Ascending aorta (tissue), 2 donors: Measurements from ENCODE around the gene TP53AIP1. TPM values are rescaled to one million over a fixed set of nuclear protein-coding genes. Genes with fewer than 3 reads are reported as not detected.

ENCODE experiments used
- DNase-seq, 2 donors: peaks; one replicate each; pipeline ENCODE4 v3.0.0-alpha.2; 2019; ENCODE audit warnings: low spot score in 2 of 2
- H3K27ac ChIP-seq, 2 donors: fragments of 200-600 bp; sonication (generic); one replicate each; pipeline ENCODE4 v1.5.1; 2016 to 2017; ENCODE audit warnings: mild to moderate bottlenecking in 1 of 2
- H3K27me3 ChIP-seq: fragments of 200-600 bp; sonication (generic); one replicate; pipeline ENCODE4 v1.5.1; 2017
- H3K36me3 ChIP-seq, 2 donors: fragments of 200-600 bp; sonication (generic); one replicate each; pipeline ENCODE4 v1.5.1; 2016
- H3K4me1 ChIP-seq, 2 donors: fragments of 200-600 bp; sonication (generic); one replicate each; pipeline ENCODE4 v1.5.1; 2016 to 2017; ENCODE audit warnings: mild to moderate bottlenecking in 1 of 2
- H3K4me3 ChIP-seq, 2 donors: fragments of 200-600 bp; sonication (generic); one replicate each; pipeline ENCODE4 v1.5.1; 2016 to 2017; ENCODE audit warnings: mild to moderate bottlenecking in 1 of 2
- H3K9me3 ChIP-seq, 2 donors: fragments of 200-600 bp; sonication (generic); one replicate each; pipeline ENCODE4 v1.5.1; 2016
- CTCF ChIP-seq, 3 experiments: fragments of 200-600 bp in 2 of 3; fragments of 450-650 bp in 1 of 3; sonication (generic) in 2 of 3; IDR thresholded peaks; one replicate each; pipeline ENCODE4 v1.5.1; 2016 to 2019; ENCODE audit warnings: antibody characterized with exemption in 3 of 3, mild to moderate bottlenecking in 1 of 3, moderate library complexity in 1 of 3
- intact Hi-C: fragments of 100-400 bp; cut with DNase I; formaldehyde crosslinking; loops from one replicate; pipeline ENCODE4 v1.15.1; 2023
- total RNA-seq: library from RNA; depleted of rRNA; stranded (reverse); fragments of >200 nt; gene quantifications from one replicate; pipeline ENCODE4 v1.1.0, GENCODE V29; 2016

The TP53AIP1 gene
- total RNA-seq, 1 donor from 2014 or later, result not detected

DNA sequence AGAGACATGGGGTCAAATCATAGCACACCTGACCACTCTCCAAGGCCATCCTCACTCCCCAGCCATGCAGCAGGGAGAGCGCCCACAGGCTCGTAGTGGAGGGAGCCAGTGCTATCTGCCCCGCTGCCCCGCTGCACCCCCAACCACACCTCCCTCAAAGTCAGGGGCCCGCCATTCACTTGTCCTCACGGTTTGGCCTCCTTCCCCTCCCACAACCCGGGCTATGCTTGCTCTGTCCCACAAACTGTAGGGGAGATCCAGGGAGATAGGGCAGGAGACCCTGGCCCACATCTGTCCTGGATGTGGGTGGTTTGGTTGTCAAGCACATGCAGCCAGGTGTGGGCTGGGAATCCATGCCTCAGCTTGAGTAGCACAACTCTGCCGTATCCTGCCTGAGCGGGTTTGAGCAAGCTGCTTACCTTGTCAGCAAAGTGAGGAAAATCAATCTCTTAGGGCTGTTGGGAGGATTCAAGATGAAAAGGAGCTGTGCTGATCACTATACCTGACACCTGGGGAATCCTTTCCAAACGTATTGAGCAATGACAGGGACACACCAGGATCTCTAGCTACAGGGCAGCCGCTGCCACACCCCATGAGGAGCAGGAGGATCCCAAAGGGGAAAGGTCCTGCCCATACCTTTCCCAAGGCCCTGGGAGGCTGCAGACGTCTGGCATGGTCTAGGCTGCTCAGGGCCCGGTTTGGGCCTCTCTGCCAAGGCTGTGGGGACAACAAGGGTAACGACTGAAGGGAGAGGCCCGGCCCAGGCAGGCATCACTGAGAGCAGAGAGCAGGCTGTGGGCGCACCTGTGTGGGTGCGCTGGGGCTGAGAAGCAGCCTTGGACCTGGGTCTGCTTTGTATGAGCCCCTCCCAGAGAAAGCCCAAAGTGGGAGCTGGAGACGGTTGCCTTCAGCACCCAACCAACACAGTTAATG is 28.2 kb downstream of the TP53AIP1 start:
- Histone ChIP-seq H3K9me3 (no peaks in the 10 kb centered on the region), H3K27ac (no peak overlapping the region), H3K27me3 (no peaks in the 10 kb centered on the region), H3K4me3 (no peak overlapping the region), H3K4me1 (peaks cover 0 to under 1% of the 10 kb centered on the region in 2 donors), H3K36me3 (no peaks in the 10 kb centered on the region)
- no peak for TF ChIP-seq CTCF (IDR thresholded peaks at IDR 0.05)
- intact Hi-C loops, result no loop called here
- no peak for DNase-seq

- TF ChIP-seq CTCF (IDR thresholded peaks at IDR 0.05), result no peak
- Histone ChIP-seq H3K27ac (no peak overlapping the region), H3K4me3 (no peak overlapping the region), H3K36me3 (no peaks in the 10 kb centered on the region), H3K27me3 (no peaks in the 10 kb centered on the region), H3K9me3 (no peaks in the 10 kb centered on the region), H3K4me1 (peaks cover 0 to 7% of the 10 kb centered on the region in 2 donors)
- no peak for DNase-seq
- intact Hi-C loops, result no loop called here
Measured at GRCh38 chr11:128913806-128914205, 28.9 kb downstream of the TP53AIP1 start.

GRCh38 chr11:128911701-128912100 is 31.0 kb downstream of the TP53AIP1 start:
- H3K27ac ChIP-seq, result no peak overlapping the region
- H3K36me3 ChIP-seq, result no peaks in the 10 kb centered on the region
- H3K4me3 ChIP-seq, result no peak overlapping the region
- DNase-seq, result no peak
- no peaks in the 10 kb centered on the region for H3K27me3 ChIP-seq
- no peak for TF ChIP-seq CTCF (IDR thresholded peaks at IDR 0.05)
- intact Hi-C loops, result no loop called here
- no peaks in the 10 kb centered on the region for H3K9me3 ChIP-seq
- peaks cover 0 to 17% of the 10 kb centered on the region in 2 donors for H3K4me1 ChIP-seq

- Histone ChIP-seq H3K36me3 (no peaks in the 10 kb centered on the region), H3K4me1 (peaks cover 0 to 17% of the 10 kb centered on the region in 2 donors), H3K27ac (no peak overlapping the region), H3K9me3 (no peaks in the 10 kb centered on the region), H3K4me3 (no peak overlapping the region), H3K27me3 (no peaks in the 10 kb centered on the region)
- DNase-seq, result no peak
- TF ChIP-seq CTCF (IDR thresholded peaks at IDR 0.05), result no peak
- intact Hi-C loops, result no loop called here
Measured at GRCh38 chr11:128911239-128911638, 31.4 kb downstream of the TP53AIP1 start.

GRCh38 chr11:128910576-128910975 is 32.1 kb downstream of the TP53AIP1 start:
- Histone ChIP-seq H3K27ac (no peak overlapping the region), H3K4me1 (peaks cover 0 to 17% of the 10 kb centered on the region in 2 donors), H3K4me3 (no peak overlapping the region), H3K9me3 (no peaks in the 10 kb centered on the region), H3K36me3 (no peaks in the 10 kb centered on the region), H3K27me3 (no peaks in the 10 kb centered on the region)
- DNase-seq, result no peak
- intact Hi-C loops, result no loop called here
- TF ChIP-seq CTCF (IDR thresholded peaks at IDR 0.05), result no peak
